ENCODE results near the gene REXO4.

DNA sequence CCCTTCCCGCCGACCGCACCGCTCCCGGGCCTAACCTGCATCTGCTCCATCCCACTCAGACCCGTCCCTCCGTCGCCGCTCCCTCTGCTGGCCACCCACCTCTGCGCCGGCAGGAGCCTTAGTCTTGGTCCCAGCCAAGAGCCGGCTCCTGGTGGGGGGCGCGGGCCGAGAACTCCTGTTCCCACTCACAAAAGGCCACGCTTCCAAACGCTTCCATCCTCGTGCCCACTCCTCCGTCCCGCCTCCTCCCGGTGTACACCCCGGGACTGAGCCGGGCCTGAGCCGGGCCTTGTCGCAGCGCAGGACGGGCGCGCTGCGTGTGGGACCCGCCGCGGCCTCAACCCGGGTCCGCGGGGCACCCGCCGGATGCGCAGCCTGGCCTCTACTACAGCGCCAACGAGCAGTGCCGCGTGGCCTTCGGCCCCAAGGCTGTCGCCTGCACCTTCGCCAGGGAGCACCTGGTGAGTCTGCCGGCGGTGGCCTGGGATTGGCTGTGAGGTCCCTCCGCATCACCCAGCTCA is 11.9 kb upstream of the REXO4 start:
- TF ChIP-seq, protein P1, sequence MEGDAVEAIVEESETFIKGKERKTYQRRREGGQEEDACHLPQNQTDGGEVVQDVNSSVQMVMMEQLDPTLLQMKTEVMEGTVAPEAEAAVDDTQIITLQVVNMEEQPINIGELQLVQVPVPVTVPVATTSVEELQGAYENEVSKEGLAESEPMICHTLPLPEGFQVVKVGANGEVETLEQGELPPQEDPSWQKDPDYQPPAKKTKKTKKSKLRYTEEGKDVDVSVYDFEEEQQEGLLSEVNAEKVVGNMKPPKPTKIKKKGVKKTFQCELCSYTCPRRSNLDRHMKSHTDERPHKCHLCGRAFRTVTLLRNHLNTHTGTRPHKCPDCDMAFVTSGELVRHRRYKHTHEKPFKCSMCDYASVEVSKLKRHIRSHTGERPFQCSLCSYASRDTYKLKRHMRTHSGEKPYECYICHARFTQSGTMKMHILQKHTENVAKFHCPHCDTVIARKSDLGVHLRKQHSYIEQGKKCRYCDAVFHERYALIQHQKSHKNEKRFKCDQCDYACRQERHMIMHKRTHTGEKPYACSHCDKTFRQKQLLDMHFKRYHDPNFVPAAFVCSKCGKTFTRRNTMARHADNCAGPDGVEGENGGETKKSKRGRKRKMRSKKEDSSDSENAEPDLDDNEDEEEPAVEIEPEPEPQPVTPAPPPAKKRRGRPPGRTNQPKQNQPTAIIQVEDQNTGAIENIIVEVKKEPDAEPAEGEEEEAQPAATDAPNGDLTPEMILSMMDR (IDR thresholded peaks at IDR 0.05) = peak in 1 of 4 experiments; percentile 12
- no peak for TF ChIP-seq POLR2A (IDR thresholded peaks at IDR 0.05)
